Measurements from ENCODE around the gene TDP2.

Gene TDP2

GRCh38 chr6:24666641-24667377 lies at the start of gene TDP2, which contains the start of gene ACOT13:
Gene TDP2, minus strand, starts transcription at chr6:24666899. Its CDS starts 37 bp downstream, at chr6:24666862.
Gene ACOT13, plus strand, starts transcription at chr6:24667077. Its CDS starts 187 bp downstream, at chr6:24667264.
- DNase-seq (ENCODE audit: low read depth in 1 of 2, low spot score in 1 of 2) = peak; percentile 88 to 94

GRCh38 chr6:24710519-24711303 lies 44.0 kb upstream of the TDP2 start:
- DNase-seq (ENCODE audit: low read depth in 1 of 2, low spot score in 1 of 2) = no peak

- no peak for DNase-seq (ENCODE audit: low read depth in 1 of 2, low spot score in 1 of 2)
Observed at GRCh38 chr6:24709014-24709711, 42.5 kb upstream of the TDP2 start.

- DNase-seq (ENCODE audit: low read depth in 1 of 2, low spot score in 1 of 2) = no peak
Observed at GRCh38 chr6:24708612-24709011, 41.9 kb upstream of the TDP2 start.

GRCh38 chr6:24704468-24704867 lies 37.8 kb upstream of the TDP2 start:
- no peak for DNase-seq (ENCODE audit: low read depth in 1 of 2, low spot score in 1 of 2)

- no peak for DNase-seq (ENCODE audit: low read depth in 1 of 2, low spot score in 1 of 2)
Observed at GRCh38 chr6:24702720-24703282, 36.1 kb upstream of the TDP2 start.

GRCh38 chr6:24699521-24700359 lies 33.0 kb upstream of the TDP2 start:
- DNase-seq (ENCODE audit: low read depth in 1 of 2, low spot score in 1 of 2) = no peak

GRCh38 chr6:24696097-24696496 lies 29.4 kb upstream of the TDP2 start:
- no peak for DNase-seq (ENCODE audit: low read depth in 1 of 2, low spot score in 1 of 2)

- DNase-seq (ENCODE audit: low read depth in 1 of 2, low spot score in 1 of 2) = peak in 1 of 2 donors; percentile 0
Observed at GRCh38 chr6:24695635-24696034, 28.9 kb upstream of the TDP2 start.

GRCh38 chr6:24694198-24694597 lies 27.5 kb upstream of the TDP2 start:
- DNase-seq (ENCODE audit: low read depth in 1 of 2, low spot score in 1 of 2) = no peak

- DNase-seq (ENCODE audit: low read depth in 1 of 2, low spot score in 1 of 2) = no peak
Observed at GRCh38 chr6:24692848-24693592, 26.3 kb upstream of the TDP2 start.

GRCh38 chr6:24692415-24692814 lies 25.7 kb upstream of the TDP2 start:
- DNase-seq (ENCODE audit: low read depth in 1 of 2, low spot score in 1 of 2) = no peak

GRCh38 chr6:24692003-24692402 lies 25.3 kb upstream of the TDP2 start:
- no peak for DNase-seq (ENCODE audit: low read depth in 1 of 2, low spot score in 1 of 2)

- no peak for DNase-seq (ENCODE audit: low read depth in 1 of 2, low spot score in 1 of 2)
Observed at GRCh38 chr6:24691550-24691949, 24.9 kb upstream of the TDP2 start.

- no peak for DNase-seq (ENCODE audit: low read depth in 1 of 2, low spot score in 1 of 2)
Observed at GRCh38 chr6:24690593-24690992, 23.9 kb upstream of the TDP2 start.

- no peak for DNase-seq (ENCODE audit: low read depth in 1 of 2, low spot score in 1 of 2)
Observed at GRCh38 chr6:24689964-24690363, 23.3 kb upstream of the TDP2 start.

- DNase-seq (ENCODE audit: low read depth in 1 of 2, low spot score in 1 of 2) = no peak
Observed at GRCh38 chr6:24686946-24687345, 20.2 kb upstream of the TDP2 start.

- DNase-seq (ENCODE audit: low read depth in 1 of 2, low spot score in 1 of 2) = no peak
Observed at GRCh38 chr6:24686408-24686807, 19.7 kb upstream of the TDP2 start.

- DNase-seq (ENCODE audit: low read depth in 1 of 2, low spot score in 1 of 2) = no peak
Observed at GRCh38 chr6:24683297-24684296, 16.9 kb upstream of the TDP2 start.
